PFSK-1 (cell line): Measurements from ENCODE around the gene MTA3.

Experiments
- POLR2AphosphoS5 ChIP-seq: IDR thresholded peaks from 2 replicates; pipeline ENCODE4 v1.6.1; 2012; ENCODE audit warnings: low read depth, mild to moderate bottlenecking, control low read depth, low read length, moderate library complexity
- TAF1 ChIP-seq: IDR thresholded peaks from 2 replicates; pipeline ENCODE4 v1.6.1; 2012; ENCODE audit warnings: low read length, control low read depth, borderline replicate concordance; ENCODE audit not compliant: insufficient read depth
- TF ChIP-seq, protein P1 (sequence below), 2 experiments: IDR thresholded peaks; 2 replicates each; pipeline versions ENCODE4 v1.6.1 to v1.8.0; 2011 to 2012; ENCODE audit warnings: low read depth in 2 of 2, low read length in 2 of 2, control low read depth in 1 of 2, inconsistent platforms in 1 of 2, mild to moderate bottlenecking in 1 of 2, moderate library complexity in 1 of 2; ENCODE audit not compliant: insufficient read depth in 1 of 2

- TF ChIP-seq, protein P1, sequence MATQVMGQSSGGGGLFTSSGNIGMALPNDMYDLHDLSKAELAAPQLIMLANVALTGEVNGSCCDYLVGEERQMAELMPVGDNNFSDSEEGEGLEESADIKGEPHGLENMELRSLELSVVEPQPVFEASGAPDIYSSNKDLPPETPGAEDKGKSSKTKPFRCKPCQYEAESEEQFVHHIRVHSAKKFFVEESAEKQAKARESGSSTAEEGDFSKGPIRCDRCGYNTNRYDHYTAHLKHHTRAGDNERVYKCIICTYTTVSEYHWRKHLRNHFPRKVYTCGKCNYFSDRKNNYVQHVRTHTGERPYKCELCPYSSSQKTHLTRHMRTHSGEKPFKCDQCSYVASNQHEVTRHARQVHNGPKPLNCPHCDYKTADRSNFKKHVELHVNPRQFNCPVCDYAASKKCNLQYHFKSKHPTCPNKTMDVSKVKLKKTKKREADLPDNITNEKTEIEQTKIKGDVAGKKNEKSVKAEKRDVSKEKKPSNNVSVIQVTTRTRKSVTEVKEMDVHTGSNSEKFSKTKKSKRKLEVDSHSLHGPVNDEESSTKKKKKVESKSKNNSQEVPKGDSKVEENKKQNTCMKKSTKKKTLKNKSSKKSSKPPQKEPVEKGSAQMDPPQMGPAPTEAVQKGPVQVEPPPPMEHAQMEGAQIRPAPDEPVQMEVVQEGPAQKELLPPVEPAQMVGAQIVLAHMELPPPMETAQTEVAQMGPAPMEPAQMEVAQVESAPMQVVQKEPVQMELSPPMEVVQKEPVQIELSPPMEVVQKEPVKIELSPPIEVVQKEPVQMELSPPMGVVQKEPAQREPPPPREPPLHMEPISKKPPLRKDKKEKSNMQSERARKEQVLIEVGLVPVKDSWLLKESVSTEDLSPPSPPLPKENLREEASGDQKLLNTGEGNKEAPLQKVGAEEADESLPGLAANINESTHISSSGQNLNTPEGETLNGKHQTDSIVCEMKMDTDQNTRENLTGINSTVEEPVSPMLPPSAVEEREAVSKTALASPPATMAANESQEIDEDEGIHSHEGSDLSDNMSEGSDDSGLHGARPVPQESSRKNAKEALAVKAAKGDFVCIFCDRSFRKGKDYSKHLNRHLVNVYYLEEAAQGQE (IDR thresholded peaks at IDR 0.05; ENCODE audit: insufficient read depth in 1 of 2, low read depth in 2 of 2, low read length in 2 of 2), result no peak
- TF ChIP-seq TAF1 (no peak), POLR2AphosphoS5 (no peak)
Measured at GRCh38 chr2:42572297-42573081, 4.1 kb downstream of the MTA3 start.
